HUES6 (cell line): ENCODE results near the gene IL1F10.

Experiments used
- H3K27ac ChIP-seq: 2 replicates; pipeline ENCODE4 v1.7.0; 2013; ENCODE audit warnings: low read depth, mild to moderate bottlenecking, low read length, inconsistent platforms
- H3K27me3 ChIP-seq: 2 replicates; pipeline ENCODE4 v1.6.1; 2013; ENCODE audit warnings: low read length; ENCODE audit not compliant: control insufficient read depth, insufficient read depth
- H3K36me3 ChIP-seq: 2 replicates; pipeline ENCODE4 v1.6.1; 2013; ENCODE audit warnings: low read length; ENCODE audit not compliant: control insufficient read depth, insufficient read depth
- H3K4me1 ChIP-seq: 2 replicates; pipeline ENCODE4 v1.6.1; 2013; ENCODE audit warnings: low read length; ENCODE audit not compliant: control insufficient read depth, insufficient read depth
- H3K4me3 ChIP-seq: 2 replicates; pipeline ENCODE4 v1.5.1; 2013; ENCODE audit warnings: low read depth, low read length
- H3K9ac ChIP-seq: one replicate; pipeline ENCODE4 v1.6.1; 2013; ENCODE audit warnings: mild to moderate bottlenecking, low read length
- H3K9me3 ChIP-seq: 2 replicates; pipeline ENCODE4 v1.6.1; 2013; ENCODE audit warnings: low read depth, low read length; ENCODE audit not compliant: control insufficient read depth, insufficient read depth

IL1F10 gene

DNA sequence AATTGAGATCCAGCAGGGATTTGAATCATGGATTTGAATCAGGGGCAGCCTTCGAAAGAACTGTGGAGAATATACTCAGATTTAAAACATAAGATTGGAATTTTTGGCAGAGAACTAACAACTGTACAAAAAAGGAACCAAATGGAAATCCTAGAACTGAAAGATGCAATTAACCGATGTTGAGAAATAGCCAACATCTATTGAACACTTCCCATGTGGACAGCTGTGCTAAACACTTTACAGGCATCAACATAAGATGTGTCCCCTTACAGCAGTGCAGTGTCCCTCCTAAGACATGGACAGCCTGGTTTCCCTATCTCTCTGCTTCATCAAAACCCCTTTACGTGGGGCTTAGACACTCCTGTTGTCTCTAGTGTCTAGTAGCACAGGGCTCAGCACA is 56.0 kb downstream of the IL1F10 start:
- Histone ChIP-seq H3K27me3 (peaks cover 20% of the 10 kb centered on the region; the same call in 1 of the 2 replicates), H3K9me3 (no peaks in the 10 kb centered on the region), H3K36me3 (no peaks in the 10 kb centered on the region), H3K27ac (no peak overlapping the region), H3K4me1 (no peaks in the 10 kb centered on the region), H3K9ac (no peak overlapping the region), H3K4me3 (no peak overlapping the region)

GRCh38 chr2:113124181-113124961 is 56.6 kb downstream of the IL1F10 start:
- Histone ChIP-seq H3K4me3 (no peak overlapping the region), H3K36me3 (no peaks in the 10 kb centered on the region), H3K27ac (no peak overlapping the region), H3K9me3 (no peaks in the 10 kb centered on the region), H3K27me3 (peaks cover 20% of the 10 kb centered on the region; the same call in 1 of the 2 replicates), H3K9ac (no peak overlapping the region), H3K4me1 (no peaks in the 10 kb centered on the region)
